Keratinocyte (primary cell): Measurements from ENCODE around the gene USB1. TPM values are rescaled to one million over a fixed set of nuclear protein-coding genes. Genes with fewer than 3 reads are reported as not detected.
A peak's percentile ranks its signal among the peaks of the same experiment; 100 is the strongest.

ENCODE experiments used
- DNase-seq: peaks from one replicate; pipeline ENCODE4 v3.0.0-alpha.2; 2011; ENCODE audit warnings: low read depth, missing footprints, low spot score
- FAIRE-seq: peaks from 2 replicates; lab custom pipeline; 2011; peaks lifted over from hg19 to GRCh38; lab: Jason Lieb, UNC
- H2AFZ ChIP-seq: 2 replicates; pipeline ENCODE4 v1.6.0; 2012; ENCODE audit warnings: low read length, control low read depth, inconsistent platforms; ENCODE audit not compliant: control insufficient read depth
- H3K27ac ChIP-seq: 2 replicates; pipeline ENCODE4 v1.5.1; 2011; ENCODE audit warnings: low read length; ENCODE audit not compliant: control insufficient read depth, insufficient read depth
- H3K27me3 ChIP-seq: 3 replicates; pipeline ENCODE4 v1.6.0; 2011; ENCODE audit warnings: low read length; ENCODE audit not compliant: control insufficient read depth, insufficient read depth; ENCODE audit errors: extremely low read depth
- H3K36me3 ChIP-seq, 2 experiments: 2 replicates in 1 of 2; 3 replicates in 1 of 2; pipeline ENCODE4 v1.5.1; 2011; ENCODE audit warnings: low read length in 2 of 2, mild to moderate bottlenecking in 1 of 2; ENCODE audit not compliant: control insufficient read depth in 2 of 2, insufficient read depth in 2 of 2; ENCODE audit errors: extremely low read depth in 1 of 2
- H3K4me1 ChIP-seq: 3 replicates; pipeline ENCODE4 v1.5.1; 2011; ENCODE audit warnings: low read length; ENCODE audit not compliant: control insufficient read depth, insufficient read depth; ENCODE audit errors: extremely low read depth
- H3K4me2 ChIP-seq: 3 replicates; pipeline ENCODE4 v1.6.0; 2011; ENCODE audit warnings: low read depth, low read length; ENCODE audit not compliant: control insufficient read depth, insufficient read depth; ENCODE audit errors: extremely low read depth
- H3K4me3 ChIP-seq, 3 experiments: fragments of 200-600 bp in 1 of 3; sonication (generic) in 1 of 3; 2 replicates in 2 of 3; 3 replicates in 1 of 3; pipeline ENCODE4 v1.5.1; 2011 to 2016; ENCODE audit warnings: low read length in 3 of 3, mild to moderate bottlenecking in 3 of 3, control low read depth in 2 of 3, inconsistent platforms in 1 of 3, low read depth in 1 of 3, mixed read lengths in 1 of 3, mixed run types in 1 of 3, moderate library complexity in 1 of 3; ENCODE audit not compliant: control insufficient read depth in 2 of 3, insufficient read depth in 2 of 3; ENCODE audit errors: extremely low read depth in 1 of 3
- H3K79me2 ChIP-seq: 2 replicates; pipeline ENCODE4 v1.6.0; 2012; ENCODE audit warnings: low read length; ENCODE audit not compliant: control insufficient read depth, insufficient read depth
- H3K9ac ChIP-seq: 3 replicates; pipeline ENCODE4 v1.6.0; 2011; ENCODE audit warnings: low read length; ENCODE audit not compliant: control insufficient read depth, insufficient read depth; ENCODE audit errors: extremely low read depth
- H3K9me1 ChIP-seq: 3 replicates; pipeline ENCODE4 v1.6.0; 2011; ENCODE audit warnings: low read length; ENCODE audit not compliant: control insufficient read depth, insufficient read depth; ENCODE audit errors: extremely low read depth
- H3K9me3 ChIP-seq: 2 replicates; pipeline ENCODE4 v1.5.1; 2012; ENCODE audit warnings: low read depth, low read length; ENCODE audit not compliant: control insufficient read depth
- H4K20me1 ChIP-seq: 3 replicates; pipeline ENCODE4 v1.6.0; 2011; ENCODE audit warnings: low read length; ENCODE audit not compliant: control insufficient read depth, insufficient read depth; ENCODE audit errors: extremely low read depth
- CTCF ChIP-seq, 3 experiments: IDR thresholded peaks in 1 of 3; conservative IDR thresholded peaks in 1 of 3; optimal IDR thresholded peaks in 1 of 3; 2 replicates in 2 of 3; 3 replicates in 1 of 3; pipeline versions ENCODE3 to v1.5.1; 2011; ENCODE audit warnings: low read length in 3 of 3, mild to moderate bottlenecking in 3 of 3, moderate library complexity in 2 of 3, control low read depth in 1 of 3, inconsistent platforms in 1 of 3; ENCODE audit not compliant: insufficient read depth in 2 of 3; ENCODE audit errors: extremely low read depth in 1 of 3
- EZH2 ChIP-seq: IDR thresholded peaks from one replicate; pipeline ENCODE4 v1.6.1; 2012; ENCODE audit warnings: inconsistent platforms, mild to moderate bottlenecking, low read length, moderate library complexity
- dilution Hi-C: fragments of 300-500 bp; cut with MboI; formaldehyde crosslinking; loops from one replicate; pipeline ENCODE4 v1.7.0; 2020; ENCODE audit warnings: low sequenced_read_pairs; ENCODE audit not compliant: extremely low pct_ligation_motif_present
- polyA plus RNA-seq, 5 experiments: library from polyadenylated mRNA; depleted of rRNA in 3 of 5; stranded (reverse) in 3 of 5; stranded (forward) in 1 of 5; unstranded in 1 of 5; fragments of >200 nt; gene quantifications; 1 replicate in 1 of 5; 2 replicates in 3 of 5; 3 replicates in 1 of 5; pipeline versions ENCODE4 v1.2.1 to v1.2.3, GENCODE V29; 2011 to 2012; ENCODE audit warnings: missing spikeins in 2 of 5, low read depth in 1 of 5, low replicate concordance in 1 of 5

USB1 gene
- polyA plus RNA-seq, 1 donor (not counting 4 experiments of a cell fraction or from before 2014, with no cell fraction given) = 63.5 TPM

- no peaks in the 10 kb centered on the region for H4K20me1 ChIP-seq
- no peak for TF ChIP-seq EZH2
- TF ChIP-seq CTCF (optimal IDR thresholded peaks at IDR 0.05 in 1 of 3, IDR thresholded peaks at IDR 0.05 in 1 of 3, conservative IDR thresholded peaks at IDR 0.05 in 1 of 3; ENCODE audit: extremely low read depth in 1 of 3, insufficient read depth in 2 of 3, low read length in 3 of 3) = no peak
- H3K27me3 ChIP-seq = no peaks in the 10 kb centered on the region
- H3K36me3 ChIP-seq = peaks cover 14 to 23% of the 10 kb centered on the region in 2 experiments
- no peak overlapping the region for H2AFZ ChIP-seq
- peaks cover 2% of the 10 kb centered on the region for H3K9me1 ChIP-seq
- peak; percentile 67 for FAIRE-seq
- H3K79me2 ChIP-seq = peaks cover 17% of the 10 kb centered on the region
- peak; percentile 38 for DNase-seq
- dilution Hi-C loops = no loop called here
- H3K4me3 ChIP-seq = no peak overlapping the region
- peak overlapping the region; percentile 19 for H3K9ac ChIP-seq
- H3K4me1 ChIP-seq = peaks cover 32% of the 10 kb centered on the region
- H3K4me2 ChIP-seq = peak overlapping the region; percentile 82
- H3K9me3 ChIP-seq = no peaks in the 10 kb centered on the region
- H3K27ac ChIP-seq = peak overlapping the region; percentile 14
Measured at GRCh38 chr16:57998486-57998885, 2.7 kb upstream of the USB1 start.

GRCh38 chr16:57998992-57999365 is 2.2 kb upstream of the USB1 start:
- peaks cover 2% of the 10 kb centered on the region for H3K9me1 ChIP-seq
- H2AFZ ChIP-seq = no peak overlapping the region
- peak overlapping the region; percentile 19 for H3K27ac ChIP-seq
- no peaks in the 10 kb centered on the region for H3K27me3 ChIP-seq
- dilution Hi-C loops = no loop called here
- DNase-seq (no peak), FAIRE-seq (no peak)
- H3K4me2 ChIP-seq = peak overlapping the region; percentile 82
- no peak for TF ChIP-seq EZH2
- no peak for TF ChIP-seq CTCF (optimal IDR thresholded peaks at IDR 0.05 in 1 of 3, IDR thresholded peaks at IDR 0.05 in 1 of 3, conservative IDR thresholded peaks at IDR 0.05 in 1 of 3; ENCODE audit: extremely low read depth in 1 of 3, insufficient read depth in 2 of 3, low read length in 3 of 3)
- H3K79me2 ChIP-seq = peaks cover 17% of the 10 kb centered on the region
- peak overlapping the region; percentile 19 for H3K9ac ChIP-seq
- no peaks in the 10 kb centered on the region for H3K9me3 ChIP-seq
- H3K4me1 ChIP-seq = peaks cover 29% of the 10 kb centered on the region
- no peaks in the 10 kb centered on the region for H4K20me1 ChIP-seq
- peak overlapping the region in 1 of 3 experiments; percentile 56 for H3K4me3 ChIP-seq
- peaks cover 14 to 22% of the 10 kb centered on the region in 2 experiments for H3K36me3 ChIP-seq
